Measurements from ENCODE around the gene ABL2. TPM values are rescaled to one million over a fixed set of nuclear protein-coding genes. Genes with fewer than 3 reads are reported as not detected.

The ABL2 gene
- total and polyA plus RNA-seq, 9 of the 15 experiments (the other 6 are each of a cell fraction or from before 2014, with no cell fraction given) = 1.4 to 15.0 (median 8.6) TPM

- TF ChIP-seq JUN (IDR thresholded peaks at IDR 0.05; ENCODE audit: borderline replicate concordance, low read depth, low read length) (no peak), JUN (CRISPR knock-in tag; IDR thresholded peaks at IDR 0.05; ENCODE audit: borderline replicate concordance) (no peak), RB1 (IDR thresholded peaks at IDR 0.05; ENCODE audit: low read depth) (peak; percentile 76), FOXP1 (CRISPR knock-in tag; IDR thresholded peaks at IDR 0.05) (peak; percentile 71; the same call in 1 of the 2 replicates), UBTF (IDR thresholded peaks at IDR 0.05; ENCODE audit: borderline replicate concordance in 1 of 2, low read depth in 2 of 2, low read length in 2 of 2) (peak in 1 of 2 experiments; percentile 21; a peak in 1 of 4 replicates), THAP12 (CRISPR knock-in tag; IDR thresholded peaks at IDR 0.05) (peak; percentile 64; the same call in 1 of the 2 replicates), PCBP1 (IDR thresholded peaks at IDR 0.05; ENCODE audit: low read depth, low read length, poor library complexity, severe bottlenecking) (peak; percentile 70), KDM5B (IDR thresholded peaks at IDR 0.05; ENCODE audit: insufficient replicate concordance, low read depth, low read length) (peak; percentile 51), HMGXB4 (CRISPR knock-in tag; IDR thresholded peaks at IDR 0.05) (peak; percentile 77; the same call in 1 of the 2 replicates), POLR2AphosphoS5 (IDR thresholded peaks at IDR 0.05; ENCODE audit: control insufficient read depth, insufficient read depth, low read depth, low read length) (0 out of 2 replicates have a peak, but pooled peaks have one; percentile 18), ZNF174 (CRISPR knock-in tag; IDR thresholded peaks at IDR 0.05) (no peak), TAF7 (tag; IDR thresholded peaks at IDR 0.05) (no peak), SIN3A (IDR thresholded peaks at IDR 0.05; ENCODE audit: borderline replicate concordance in 2 of 2, control insufficient read depth in 1 of 2, low read depth in 2 of 2, low read length in 2 of 2) (peak in 1 of 2 experiments; percentile 21; a peak in 2 of 4 replicates), L3MBTL2 (IDR thresholded peaks at IDR 0.05) (peak; percentile 45; the same call in 1 of the 2 replicates), YY1 (IDR thresholded peaks at IDR 0.05; ENCODE audit: borderline replicate concordance in 1 of 3, control insufficient read depth in 1 of 3, extremely low read depth in 1 of 3, insufficient read depth in 3 of 3, insufficient read length in 1 of 3, insufficient replicate concordance in 2 of 3, low read depth in 1 of 3, low read length in 2 of 3) (peak in 2 of 3 experiments; percentile 80 to 85), PHF20 (IDR thresholded peaks at IDR 0.05; ENCODE audit: partially characterized antibody) (peak; percentile 41), HNRNPK (IDR thresholded peaks at IDR 0.05; ENCODE audit: low read depth, low read length, poor library complexity, severe bottlenecking) (peak; percentile 71), NUFIP1 (IDR thresholded peaks at IDR 0.05; ENCODE audit: partially characterized antibody) (no peak)
These were observed at the start of gene ABL2 (continued) for GRCh38 chr1:179229214-179230140.
